GM10266 (cell line): ENCODE measurements around the gene NAPA.

Experiments
- DNase-seq: peaks from one replicate; pipeline ENCODE4 v3.0.0; 2012; ENCODE audit errors: extremely low spot score
- TF ChIP-seq, protein P1 (sequence below): IDR thresholded peaks from 2 replicates; pipeline ENCODE4 v1.5.1; 2012; ENCODE audit warnings: mild to moderate bottlenecking, low read depth; ENCODE audit not compliant: control insufficient read depth, insufficient read depth; ENCODE audit errors: missing control alignments

The NAPA gene

DNA sequence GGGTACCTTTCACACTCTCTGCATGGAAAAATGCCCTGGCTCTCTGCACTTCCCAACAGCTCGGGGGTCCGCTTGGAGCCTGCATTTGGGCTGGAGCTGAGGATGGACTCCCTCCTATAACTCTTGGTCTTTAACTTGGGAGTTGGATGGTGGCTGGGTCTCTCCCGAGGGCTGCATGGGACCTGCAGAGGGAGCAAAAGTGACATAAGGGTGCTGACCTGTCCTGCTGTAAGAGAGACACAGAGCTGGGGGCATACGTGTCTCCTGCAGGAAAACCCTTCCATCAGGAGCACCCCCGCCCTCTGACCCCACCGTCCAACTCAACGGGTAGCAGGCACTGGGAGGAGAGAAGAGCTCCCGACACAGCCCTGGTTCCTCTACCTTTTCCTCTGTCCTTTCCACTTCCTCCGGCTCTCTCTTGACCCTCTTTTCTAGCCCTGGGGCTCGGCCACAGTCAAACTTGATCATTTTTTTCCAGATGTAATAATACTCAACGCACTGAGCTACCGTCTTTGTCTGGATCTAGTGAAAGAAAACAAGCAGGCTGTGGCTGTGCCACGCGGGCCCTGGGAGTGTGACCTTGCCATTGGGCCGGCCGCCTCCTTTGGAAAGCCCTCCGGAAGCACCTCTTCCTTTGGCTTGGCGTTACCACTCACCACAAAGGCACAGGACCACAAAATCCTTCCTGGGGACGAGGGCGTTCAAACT is 6.8 kb upstream of the NAPA start:
- TF ChIP-seq, protein P1, sequence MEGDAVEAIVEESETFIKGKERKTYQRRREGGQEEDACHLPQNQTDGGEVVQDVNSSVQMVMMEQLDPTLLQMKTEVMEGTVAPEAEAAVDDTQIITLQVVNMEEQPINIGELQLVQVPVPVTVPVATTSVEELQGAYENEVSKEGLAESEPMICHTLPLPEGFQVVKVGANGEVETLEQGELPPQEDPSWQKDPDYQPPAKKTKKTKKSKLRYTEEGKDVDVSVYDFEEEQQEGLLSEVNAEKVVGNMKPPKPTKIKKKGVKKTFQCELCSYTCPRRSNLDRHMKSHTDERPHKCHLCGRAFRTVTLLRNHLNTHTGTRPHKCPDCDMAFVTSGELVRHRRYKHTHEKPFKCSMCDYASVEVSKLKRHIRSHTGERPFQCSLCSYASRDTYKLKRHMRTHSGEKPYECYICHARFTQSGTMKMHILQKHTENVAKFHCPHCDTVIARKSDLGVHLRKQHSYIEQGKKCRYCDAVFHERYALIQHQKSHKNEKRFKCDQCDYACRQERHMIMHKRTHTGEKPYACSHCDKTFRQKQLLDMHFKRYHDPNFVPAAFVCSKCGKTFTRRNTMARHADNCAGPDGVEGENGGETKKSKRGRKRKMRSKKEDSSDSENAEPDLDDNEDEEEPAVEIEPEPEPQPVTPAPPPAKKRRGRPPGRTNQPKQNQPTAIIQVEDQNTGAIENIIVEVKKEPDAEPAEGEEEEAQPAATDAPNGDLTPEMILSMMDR, result no peak
- DNase-seq, result no peak

DNA sequence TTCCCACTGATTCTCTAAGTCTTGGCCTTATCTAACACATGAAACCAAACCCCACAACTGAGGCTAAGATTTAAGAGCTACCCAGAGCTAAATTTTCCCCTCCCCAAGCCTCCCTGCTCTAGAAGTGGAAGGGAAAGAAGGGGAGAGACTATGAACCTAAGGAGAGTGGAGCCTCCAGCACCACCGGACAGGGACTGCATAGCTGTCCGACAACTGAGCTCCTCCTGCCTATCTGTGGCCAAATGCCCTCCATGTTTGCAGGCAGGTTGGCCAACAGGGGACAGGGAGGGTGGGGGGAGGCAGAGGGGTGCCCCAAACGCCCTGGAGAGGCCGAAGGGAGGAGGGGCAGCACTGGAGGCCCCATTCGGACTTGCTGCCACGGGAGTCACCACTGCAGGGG is 6.0 kb upstream of the NAPA start:
- TF ChIP-seq, protein P1, result no peak
- DNase-seq, result no peak

DNA sequence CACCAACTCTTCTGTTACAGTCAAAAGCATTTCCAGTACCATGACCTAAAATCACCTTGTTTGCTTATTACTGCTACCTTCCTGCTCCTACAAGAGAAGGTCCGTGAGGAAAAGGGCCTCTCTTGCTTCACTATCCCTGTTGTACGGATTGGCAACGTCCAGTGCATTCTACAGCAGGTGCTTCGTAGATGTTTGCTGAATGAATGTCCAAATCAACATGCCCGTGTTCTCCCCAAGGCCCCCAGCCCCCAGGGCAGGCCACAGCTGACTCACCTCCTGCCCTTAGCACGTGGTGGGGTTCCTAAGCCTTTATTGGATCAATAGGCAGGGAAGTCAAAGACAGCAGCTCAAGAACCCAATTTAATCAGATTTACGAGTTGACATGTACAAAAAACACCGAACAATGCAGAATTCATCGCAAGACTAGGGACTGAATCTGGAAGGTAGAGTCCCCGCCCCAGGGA is 5.5 kb upstream of the NAPA start:
- TF ChIP-seq, protein P1, result no peak

DNA sequence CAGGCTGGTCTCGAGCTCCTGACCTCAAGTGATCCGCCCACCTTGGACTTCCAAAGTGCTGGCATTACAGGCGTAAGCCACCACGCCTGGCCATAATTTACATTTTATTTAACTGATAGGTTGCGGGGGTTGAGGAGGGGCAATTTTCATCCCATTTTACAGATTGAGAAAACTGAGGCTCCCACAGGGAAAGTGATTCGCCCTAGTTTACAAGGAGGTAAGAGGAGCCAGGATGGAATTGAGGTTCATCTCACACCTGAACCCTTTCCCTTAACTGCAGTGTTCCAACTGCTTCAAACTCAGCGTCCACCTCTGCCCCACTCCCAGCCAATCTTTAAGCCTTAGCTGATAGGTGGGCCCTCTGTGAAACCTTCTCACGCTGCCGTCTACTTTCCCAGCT is 4.0 kb upstream of the NAPA start:
- no peak for DNase-seq
- TF ChIP-seq, protein P1, result no peak

More for the DNA sequence above, 5.5 kb upstream of the NAPA start:
- no peak for DNase-seq

DNA sequence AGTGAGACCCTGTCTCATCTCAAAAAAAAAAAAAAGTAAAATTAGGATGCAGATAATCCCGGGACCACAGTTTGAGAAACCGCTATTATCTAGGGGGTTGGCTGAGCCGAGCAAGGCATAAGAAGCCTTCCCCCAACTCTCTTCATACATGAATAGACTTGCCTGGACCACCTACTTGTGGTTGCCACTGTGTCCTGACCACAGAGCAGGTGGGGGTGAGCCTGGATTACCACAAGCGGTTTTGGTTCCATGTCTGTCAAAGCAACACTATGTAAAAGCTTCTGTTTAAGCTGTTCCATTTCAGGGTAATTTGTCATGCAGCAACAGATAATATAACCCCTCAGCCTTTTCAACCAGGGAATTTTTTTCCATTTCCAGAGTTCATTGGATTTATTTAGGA is 3.3 kb upstream of the NAPA start:
- TF ChIP-seq, protein P1, result no peak
- DNase-seq, result peak; percentile 76

DNA sequence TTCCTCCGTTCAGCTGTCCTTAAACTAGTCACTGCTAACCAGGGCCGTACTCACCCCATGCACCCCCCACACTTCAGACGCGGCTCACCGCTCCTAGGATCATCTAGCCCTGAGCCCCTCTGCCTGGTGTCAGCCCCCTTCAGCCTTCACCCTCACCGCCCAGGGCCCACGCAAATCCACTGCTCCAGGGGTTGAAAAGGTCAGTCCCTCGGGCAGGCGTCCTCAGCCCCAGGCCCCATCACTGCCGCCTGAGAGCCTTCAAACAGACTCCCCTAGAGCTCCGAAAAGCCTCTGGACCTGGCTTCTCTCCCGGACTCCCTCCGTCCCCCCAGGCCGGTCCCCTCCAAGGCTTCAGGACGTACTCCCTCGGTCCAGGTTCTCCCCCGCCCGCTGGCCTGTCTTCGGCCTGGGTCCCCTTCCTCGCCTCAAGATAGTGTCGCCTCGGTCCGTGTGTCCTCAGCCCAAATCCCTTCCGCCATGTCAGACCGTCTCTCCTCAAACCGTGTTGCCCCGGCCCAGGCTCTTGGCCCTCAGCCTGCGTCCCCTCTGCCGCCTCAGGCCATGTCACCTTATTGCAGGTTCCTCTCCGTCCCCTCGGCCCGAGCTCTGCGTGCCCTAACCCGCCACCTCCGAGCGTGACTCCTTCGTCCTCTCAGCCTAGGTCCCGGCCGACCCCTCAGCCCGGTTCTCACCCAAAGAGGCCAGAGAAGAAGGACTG is 553 bp downstream of the NAPA start:
- DNase-seq, result no peak
- TF ChIP-seq, protein P1, result no peak

DNA sequence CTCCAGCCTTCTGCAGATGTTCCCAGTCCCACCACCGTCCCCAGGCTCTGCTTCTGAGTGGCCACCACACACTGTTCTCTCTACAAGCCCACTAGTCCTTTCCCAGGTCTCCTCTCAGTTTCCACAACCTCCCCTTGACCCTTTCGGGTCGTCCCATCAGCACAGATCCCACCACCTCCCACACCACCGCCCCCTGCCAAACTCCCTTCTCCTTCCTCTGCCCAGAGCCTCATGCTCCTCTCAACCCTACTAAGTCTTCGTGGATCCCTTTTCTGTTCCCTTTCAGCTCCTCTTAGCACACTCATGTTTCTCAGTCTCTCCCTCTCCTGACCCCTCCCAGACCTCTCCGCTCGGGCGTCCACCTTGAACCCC is 1.9 kb downstream of the NAPA start:
- TF ChIP-seq, protein P1, result no peak
- no peak for DNase-seq
